Stimulated activated CD8-positive, alpha-beta memory T cell treated with anti-CD3 and anti-CD28 coated beads, Interleukin-4, amount 100 ng/mL, for 1 hour (primary cell): ENCODE data around the gene IDI2.
A peak's percentile ranks its signal among the peaks of the same experiment; 100 is the strongest.
"Not testable (repeated sequence)": the region's sequence is repeated elsewhere in the genome, so short reads cannot be mapped to it uniquely, and the experiment has no call there.

Source experiments
- DNase-seq, 2 donors: peaks; one replicate each; pipeline ENCODE4 v3.0.0-alpha.2; 2020; ENCODE audit warnings: low read depth in 2 of 2, low spot score in 1 of 2

The IDI2 gene

DNA sequence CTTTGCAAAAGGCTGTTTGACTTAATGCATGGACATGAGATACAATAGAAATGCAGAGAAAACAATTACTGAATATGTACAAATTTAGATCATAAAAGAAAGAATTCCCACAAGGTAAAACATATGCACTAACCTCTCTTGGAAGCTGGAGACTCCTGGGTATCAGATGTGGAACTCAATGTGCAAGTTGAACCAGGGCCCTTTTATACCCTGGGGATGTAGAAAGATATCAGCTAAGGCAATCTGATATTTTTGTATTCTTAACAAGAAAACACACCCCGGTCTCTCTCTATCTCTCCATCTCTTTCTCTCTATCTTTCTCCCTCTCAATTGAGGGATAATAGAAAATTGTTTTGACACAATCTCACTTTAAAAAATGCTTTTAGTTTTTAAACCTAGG is at the start of gene IDI2:
IDI2 (minus strand) TSS at position 177 of the 400 bp plus-strand sequence. CDS start 1,136 bp downstream, outside the sequence.
- DNase-seq, result no peak

DNA sequence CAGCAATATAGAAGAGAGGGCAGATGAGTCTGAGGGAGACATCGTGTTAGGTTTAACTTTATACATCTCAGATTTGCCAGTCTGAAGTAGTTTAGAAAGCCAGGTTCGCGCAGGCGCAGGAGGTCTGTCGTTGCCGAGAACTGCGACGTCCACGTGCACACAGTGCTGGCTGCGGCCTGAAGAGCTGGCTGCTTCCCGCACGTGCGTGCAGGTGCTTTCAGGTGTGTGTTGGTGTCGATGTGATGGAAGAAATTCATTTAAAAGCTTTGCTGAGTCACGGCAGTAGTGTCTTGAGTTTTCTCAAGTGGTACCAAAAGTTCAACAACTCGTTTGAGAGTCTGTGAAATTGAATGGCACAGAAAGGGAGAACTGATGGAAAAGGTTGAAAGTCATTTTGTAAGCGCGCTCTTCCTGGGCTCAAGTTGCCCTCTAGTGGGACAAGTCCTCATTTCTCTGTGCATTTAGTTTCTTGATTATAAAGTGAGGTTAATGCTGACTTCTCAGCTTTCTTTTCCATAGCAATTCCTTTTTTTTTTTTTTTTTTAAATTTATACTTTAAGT is 49.2 kb upstream of the IDI2 start:
- DNase-seq, result no peak

DNA sequence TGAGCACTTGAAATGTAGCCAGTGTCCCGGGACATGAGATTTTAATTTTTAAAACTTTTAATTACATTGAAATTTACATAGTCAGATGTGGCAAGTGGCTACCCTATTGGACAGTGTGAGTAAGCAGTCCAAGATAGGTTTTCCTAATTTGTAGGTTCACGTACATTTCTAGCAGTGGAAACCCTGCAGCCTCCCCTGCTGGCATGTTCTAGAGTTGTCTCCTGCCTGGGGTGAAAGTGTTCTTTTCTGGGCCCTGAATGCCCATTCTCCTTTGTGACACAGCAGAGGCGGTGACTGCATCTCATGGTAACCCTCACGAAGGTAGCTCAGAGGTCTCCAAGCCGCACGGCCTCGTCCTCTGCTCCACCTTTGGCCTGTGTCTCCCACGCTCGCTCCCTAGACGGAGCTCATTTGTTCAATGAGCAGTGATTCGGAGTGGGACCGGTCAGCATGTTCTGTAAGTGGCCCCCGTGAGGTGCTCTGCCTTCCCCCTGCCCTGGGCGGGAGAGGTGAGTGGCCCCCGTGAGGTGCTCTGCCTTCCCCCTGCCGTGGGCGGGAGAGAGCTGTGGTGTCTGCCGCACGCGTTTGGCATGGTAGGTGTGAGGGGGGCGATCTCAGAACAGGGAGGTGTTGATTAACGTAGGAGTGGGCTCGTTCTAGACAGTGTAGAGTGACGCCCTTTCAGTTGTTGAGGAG is 48.5 kb upstream of the IDI2 start:
- no peak for DNase-seq

DNA sequence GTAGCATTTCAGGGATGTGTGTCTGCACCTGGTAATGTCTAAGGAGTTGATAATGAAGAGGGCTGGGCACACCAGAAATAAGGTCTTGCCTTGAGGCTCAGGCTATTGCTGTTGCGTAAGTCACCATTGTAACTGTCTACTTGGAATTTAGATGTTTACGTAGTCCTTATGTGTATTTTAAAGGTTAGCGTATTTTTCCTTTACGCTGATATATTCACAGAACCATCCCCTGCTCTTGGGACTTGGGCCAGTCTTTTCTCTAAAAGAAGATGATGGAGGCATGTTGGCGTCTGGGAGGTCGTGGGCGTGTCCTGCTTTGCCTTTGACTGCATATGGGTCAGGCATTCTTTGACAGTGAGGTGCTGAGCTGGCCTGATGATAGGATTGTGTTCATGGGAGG is 45.3 kb upstream of the IDI2 start:
- DNase-seq, result no peak

DNA sequence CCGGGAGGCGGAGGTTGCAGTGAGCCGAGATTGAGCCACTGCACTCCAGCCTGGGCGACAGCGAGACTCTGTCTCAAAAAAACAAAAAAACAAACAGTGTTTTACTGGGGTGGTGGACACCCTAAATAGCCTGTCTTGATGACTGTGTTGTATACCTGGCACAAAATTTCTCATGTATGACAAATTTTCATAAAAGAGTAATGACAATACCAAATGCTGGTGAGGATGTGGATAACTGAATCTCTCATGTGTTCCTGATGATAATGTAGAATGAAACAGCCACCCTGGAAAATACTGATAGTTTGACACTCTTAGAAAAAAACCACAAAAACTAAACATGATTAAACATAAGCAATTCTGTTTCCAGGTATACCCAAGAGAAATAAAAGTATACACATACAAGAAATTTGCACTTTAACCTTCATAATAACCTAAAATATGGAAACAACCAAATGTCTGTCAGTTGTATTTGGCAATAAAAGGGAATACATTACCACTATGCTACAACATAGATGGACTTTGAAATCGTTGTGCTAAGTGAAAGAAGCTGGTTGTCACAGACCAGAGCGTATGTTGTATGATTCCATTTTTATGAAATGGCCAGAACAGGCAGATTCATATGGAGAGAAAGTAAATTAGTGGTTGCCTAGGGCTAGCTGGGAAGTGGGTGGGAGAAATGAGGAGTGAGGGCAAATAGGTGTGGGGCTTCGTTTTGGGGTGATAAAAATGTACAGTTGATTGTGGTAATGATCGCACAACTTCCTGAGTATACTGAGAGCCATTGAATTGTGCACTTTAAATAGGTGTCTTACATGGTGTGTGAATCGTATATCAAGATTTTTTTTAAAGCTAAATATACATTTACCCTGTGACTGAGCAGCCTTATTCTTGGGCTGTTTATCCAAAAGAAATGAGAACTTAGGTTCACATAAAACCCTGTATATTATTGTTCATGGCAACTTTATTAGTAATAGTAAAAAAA is 43.0 kb upstream of the IDI2 start:
- no peak for DNase-seq

DNA sequence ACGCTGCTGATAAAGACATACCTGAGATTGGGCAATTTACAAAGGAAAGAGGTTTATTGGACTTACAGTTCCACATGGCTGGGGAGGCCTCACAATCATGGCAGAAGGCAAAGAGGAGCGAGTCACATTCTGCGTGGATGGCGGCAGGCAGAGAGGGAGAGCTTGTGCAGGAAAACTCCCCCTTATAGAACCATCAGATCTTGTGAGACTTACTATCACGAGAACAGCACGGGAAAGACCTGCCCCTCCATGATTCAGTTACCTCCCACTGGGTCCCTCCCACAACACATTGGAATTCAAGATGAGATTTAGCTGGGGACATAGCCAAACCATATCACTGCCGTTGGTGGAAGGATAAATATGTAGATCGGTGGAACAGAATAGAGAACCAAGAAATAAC is 41.1 kb upstream of the IDI2 start:
- DNase-seq, result not testable (repeated sequence)

DNA sequence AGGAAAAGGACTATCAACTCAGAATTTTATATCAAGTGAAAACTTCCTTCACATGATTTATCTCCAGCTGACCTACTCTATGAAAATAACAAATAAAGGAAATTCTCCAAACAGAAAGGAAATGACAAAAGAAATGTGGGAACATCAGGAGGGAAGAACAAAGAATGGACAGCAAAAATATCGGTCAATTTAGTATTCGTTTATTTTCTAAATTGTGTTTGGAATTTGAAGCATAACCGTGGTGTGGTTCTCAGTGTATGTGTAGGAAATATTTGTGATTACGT is 39.2 kb upstream of the IDI2 start:
- no peak for DNase-seq

DNA sequence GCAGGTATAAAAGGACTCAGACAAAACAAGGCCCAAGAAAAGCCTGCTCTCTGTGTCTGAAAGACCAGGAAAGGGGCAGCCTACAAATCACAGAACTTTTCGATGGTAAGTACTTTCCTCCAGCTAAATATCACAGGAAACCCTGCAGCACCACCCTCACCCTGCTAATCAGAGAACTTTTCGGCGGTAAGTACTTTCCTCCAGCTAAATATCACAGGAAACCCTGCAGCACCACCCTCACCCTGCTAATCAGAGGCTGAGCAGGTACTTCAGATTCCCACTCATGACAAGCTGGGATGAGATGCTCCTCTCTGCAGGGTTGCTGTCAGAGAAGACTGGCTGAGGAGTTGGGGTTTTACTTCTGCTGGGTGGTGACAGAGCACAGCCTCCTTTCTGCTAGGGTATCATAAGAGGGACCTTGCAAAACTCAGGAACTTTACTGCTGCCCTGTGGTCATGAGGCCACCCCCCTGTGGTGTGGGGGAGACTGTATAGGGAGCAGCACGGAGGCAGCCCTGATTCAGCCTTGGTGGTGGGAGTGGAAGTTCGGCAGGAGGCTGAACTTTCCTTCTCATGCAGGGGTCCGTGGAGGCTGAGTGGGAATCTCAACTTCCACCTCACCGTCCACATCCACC is 37.7 kb upstream of the IDI2 start:
- no peak for DNase-seq

DNA sequence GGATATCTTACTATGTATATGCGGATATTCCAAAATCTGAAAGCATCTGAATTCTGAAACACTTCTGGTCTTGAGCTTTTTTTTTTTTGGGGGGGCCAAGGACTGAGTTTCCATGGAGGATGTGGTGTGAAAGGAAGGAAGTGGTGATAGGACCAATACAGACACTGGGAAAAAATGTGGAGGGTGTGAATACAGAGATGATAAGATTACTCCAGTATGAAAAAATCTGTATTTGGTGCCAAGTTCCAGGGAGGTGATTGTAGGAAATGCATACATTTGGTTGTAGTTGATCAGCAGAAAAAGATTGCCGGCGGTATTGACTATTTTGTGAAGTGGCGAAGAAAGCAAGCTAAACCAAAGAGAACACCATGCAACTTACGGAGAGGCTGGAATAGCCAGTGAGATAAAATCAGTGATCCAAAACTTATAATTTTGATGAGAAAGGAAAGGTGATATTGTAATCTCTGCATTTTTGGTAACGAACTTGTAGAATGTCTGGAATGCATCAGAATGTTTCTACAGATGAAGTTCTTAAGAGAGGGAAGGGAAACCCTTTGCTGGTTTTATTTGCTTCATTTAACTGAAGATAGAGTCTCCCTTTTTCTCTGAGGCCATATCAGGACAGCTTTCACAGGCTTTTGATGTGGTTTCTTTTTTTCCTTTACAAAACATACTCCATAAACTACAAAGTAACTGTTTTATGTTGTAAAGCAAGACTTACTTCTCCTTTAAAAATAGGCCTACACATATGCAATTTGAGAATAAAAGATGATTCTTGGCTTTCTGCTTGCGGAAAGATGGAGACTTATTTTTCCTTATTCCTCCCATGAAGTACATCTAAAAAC is 36.5 kb upstream of the IDI2 start:
- no peak for DNase-seq

DNA sequence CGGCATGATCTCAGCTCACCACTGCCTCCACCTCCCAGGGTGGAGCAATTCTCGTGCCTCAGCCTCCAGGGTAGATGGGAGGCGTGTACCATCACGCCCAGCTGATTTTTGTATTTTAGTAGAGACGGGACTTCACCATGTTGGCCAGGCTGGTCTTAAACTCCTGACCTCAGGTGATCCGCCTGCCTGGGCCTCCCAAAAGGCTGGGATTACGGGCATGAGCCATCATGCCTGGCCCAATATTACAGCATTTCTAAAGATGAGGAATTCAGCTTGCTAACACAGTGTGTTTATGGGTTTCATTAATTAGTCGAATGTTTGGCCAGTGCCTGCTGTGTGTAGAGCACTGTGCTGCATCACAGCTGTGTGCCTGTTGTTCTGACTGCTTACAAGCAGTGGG is 34.2 kb upstream of the IDI2 start:
- no peak for DNase-seq

DNA sequence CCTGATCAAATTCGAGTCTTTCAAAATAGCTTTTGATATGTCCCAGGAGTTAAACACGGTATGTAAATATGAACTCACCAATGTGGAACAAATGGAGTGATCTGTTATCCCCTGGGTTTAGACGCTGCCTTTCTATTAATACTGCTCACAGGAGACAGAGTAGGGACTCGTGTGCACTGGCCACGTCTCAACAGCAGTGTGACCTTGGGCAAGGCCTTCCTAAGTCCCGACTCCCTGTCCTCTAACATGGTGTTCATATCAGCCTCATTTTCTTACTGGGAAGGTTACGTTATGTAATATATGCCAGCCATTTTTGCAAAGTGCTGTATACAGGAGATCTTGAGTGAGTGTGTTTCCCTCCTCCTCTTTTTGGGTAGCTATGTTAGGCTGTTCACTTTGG is 32.4 kb upstream of the IDI2 start:
- no peak for DNase-seq

DNA sequence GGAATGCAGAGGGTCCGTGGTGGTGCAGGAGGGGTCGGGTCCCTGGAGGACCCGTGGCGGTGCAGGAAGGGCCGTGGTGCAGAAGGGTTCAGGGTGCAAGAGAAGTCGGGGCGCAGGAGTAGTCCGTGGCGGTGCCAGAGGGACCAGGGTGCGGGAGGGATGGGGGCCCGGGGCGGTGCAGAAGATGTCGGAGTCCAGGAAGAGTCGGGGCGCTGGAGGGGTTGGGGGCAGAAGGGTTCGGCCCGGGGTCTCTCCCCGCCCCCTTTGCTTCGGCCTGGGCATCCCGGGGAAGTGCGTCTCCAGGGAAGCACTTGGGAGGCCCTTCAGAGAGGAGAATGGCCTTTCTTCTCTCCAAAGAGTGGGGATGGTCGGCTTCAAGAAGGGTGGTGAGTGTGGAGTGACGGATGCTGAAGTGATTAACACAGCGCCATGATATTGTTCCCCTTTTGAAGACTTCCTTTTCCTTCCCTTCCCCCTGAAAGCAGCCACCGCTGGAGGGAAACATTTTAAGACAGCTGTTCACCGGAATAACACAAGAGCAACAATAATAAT is 31.5 kb upstream of the IDI2 start:
- no peak for DNase-seq

DNA sequence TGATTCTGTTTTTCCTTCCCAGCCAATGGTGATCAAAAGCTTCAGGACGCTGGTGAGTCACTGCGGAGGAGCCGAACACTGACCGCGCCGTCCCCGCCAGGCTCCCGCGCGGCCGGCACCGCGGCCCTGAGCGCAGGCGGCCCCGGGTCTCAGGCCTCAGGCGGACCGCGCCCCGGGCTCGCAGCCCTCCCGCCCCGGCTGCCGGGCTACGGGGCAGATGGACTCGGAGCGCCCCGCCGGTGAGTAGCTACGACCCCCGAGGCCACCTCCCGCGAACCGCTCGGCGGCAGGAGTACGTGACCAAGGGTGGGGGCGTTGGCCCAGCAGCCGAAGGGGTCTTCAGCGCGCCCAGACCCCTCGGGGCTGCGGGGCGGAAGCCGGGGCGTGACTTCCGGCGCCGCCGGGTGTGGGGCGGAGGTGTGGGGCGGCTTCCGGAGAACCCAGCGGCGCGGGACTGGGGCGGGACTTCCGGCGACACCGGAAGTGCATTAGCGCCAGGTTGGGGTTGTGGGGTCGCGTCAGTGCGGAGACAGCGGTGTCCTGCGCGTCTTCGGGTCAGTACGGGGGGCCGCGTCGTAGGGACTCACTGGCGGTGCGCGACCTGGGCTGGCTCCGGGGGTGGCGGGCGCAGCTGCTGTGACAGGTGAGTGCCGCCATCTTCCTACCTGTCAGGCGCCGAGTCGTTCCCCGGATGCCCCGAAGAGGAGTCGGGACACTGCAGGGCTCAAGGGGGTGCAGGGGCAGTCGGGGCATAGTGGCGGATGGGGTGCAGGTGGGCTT is 30.9 kb upstream of the IDI2 start, which contains the start of gene WDR37:
WDR37 (plus strand) TSS at position 60 of the 780 bp plus-strand sequence. CDS start 15,771 bp downstream, outside the sequence.
- peak; percentile 59 to 75 for DNase-seq

DNA sequence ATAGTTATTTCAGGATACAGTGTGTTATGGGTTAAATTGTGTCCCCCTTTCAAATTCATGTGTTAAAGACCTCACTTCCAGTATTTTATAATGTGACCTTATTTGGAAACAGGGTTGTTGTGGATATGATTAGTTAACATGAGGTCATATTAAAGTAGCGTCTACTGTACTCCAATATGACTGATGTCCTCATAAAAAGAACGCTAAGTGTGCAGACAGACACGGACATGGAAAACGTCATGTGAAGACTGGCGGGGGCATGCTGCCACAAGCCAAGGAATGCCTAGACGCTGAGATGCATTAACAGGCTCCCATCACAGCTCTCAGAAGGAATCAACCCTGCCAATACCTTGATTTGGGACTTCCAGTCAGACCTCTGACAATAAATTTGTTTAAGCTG is 29.0 kb upstream of the IDI2 start:
- DNase-seq, result no peak

DNA sequence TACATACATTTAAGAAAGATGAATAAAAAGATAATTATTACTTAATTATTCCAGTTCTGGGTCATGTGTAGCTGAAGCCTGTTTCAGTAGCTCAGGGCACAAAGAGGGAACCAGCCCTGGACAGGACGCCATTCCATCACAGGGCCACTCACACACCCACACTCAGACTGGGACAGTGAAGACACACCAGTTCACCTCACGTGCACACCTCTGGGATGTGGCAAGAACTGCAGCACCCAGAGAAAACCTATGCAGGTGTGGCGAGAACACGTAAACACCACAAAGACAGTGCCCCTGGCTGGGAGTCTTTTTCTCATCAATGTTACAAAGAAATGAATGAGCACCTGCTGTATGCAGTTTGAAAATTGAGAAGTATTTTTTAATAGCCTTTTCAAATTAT is 24.9 kb upstream of the IDI2 start:
- no peak for DNase-seq

DNA sequence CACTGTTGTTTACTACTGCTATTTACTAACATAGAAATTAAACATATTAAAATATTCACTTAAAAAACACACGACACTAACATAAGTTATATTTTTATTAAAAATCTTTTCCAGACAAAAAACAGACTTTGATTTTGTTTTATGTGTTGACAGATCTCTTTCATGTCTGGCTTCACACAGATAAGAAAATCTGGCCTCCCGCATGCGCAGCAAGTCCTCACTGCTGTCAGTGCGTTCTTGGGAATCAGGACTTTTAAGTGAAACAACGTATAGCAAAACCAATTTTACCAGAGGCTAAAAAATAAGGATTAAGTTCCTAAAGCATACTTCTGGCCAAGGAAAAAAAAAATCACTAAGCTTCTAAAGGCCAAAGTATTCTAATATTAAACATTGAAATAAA is 24.5 kb upstream of the IDI2 start:
- DNase-seq, result no peak

DNA sequence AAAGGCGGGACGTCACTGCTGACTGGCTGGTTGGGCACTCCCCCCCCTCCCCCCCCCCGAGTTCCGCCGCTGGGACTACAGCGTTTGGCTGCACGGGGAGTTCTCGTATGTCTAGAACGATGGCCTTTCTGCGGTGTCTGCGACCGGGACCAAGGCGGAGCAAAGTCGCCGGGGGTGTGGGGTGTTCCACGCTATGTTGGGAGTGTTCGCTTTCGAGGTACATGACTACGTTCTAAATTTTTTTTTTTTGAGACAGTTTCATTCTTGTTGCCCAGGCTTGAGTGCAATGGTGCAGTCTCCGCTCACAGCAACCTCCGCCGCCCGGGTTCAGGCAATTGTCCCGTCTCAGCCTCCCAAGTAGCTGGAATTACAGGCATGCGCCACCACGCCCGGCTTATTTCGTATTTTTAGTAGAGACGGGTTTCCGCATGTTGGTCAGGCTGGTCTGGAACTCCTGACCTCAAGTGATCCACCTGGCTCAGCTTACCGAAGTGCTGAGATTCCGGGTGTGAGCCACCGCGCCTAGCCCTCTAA is 23.8 kb upstream of the IDI2 start:
- no peak for DNase-seq

DNA sequence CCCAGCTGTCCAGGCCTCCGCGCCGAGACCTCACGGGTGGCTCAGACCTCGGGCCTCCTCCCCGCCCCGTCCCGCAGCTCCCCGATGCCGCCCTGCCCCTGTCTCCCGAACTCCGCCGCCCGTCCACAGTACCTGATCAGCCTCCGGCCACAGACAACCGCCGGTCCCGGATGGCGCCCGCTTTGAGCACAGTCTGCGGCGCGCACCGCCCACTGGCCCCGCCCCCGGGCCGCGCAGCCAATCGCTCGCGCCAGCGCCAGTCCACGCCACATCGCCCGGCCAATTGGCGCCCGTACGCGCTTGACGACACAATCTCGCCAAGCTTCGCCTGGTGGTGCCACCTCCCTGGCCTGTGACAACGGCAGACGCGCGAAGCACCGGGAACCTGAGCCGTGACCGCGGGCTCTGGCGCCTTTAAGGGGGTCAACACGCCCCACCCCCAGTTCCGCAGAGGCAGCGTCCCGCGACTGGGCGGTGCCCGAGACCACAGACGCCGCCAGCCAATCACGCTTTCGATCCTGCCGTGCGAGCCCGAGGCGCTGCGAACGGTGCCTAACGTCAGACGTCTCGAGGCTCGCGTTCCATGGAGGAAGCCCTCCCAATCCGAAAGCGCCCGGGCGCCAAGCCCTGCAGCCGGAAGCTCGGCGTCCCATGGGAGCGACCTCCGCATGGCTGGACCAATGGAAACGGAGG is 23.2 kb upstream of the IDI2 start, which contains the start of gene IDI1:
IDI1 (minus strand) TSS at position 388 of the 693 bp plus-strand sequence; CDS start at position 272, 116 bp downstream.
- DNase-seq, result peak; percentile 91 to 94

DNA sequence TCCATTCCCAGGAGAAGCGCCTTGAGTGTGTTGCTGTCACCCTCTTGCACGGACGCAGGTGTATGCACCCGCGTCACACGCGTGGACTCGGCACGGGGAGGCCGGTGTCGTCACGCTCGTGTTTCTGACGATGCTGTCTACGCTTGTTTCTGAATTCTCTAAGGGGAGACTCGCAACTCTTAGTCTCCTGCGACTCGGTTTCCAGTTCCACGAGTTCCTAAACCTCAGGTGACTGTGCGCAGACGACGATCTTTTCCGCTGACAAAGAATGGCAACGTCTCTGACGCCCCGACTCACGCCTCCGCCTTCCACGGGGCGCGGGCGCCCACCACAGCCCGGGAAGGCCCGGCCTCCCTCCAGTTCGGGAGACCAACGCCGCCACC is 22.7 kb upstream of the IDI2 start:
- no peak for DNase-seq
